Kidney (tissue), 14 donors: ENCODE results near the gene KRT78. TPM values are rescaled to one million over a fixed set of nuclear protein-coding genes. Genes with fewer than 3 reads are reported as not detected.
A peak's percentile ranks its signal among the peaks of the same experiment; 100 is the strongest.

ENCODE experiments used
- DNase-seq, 5 donors: peaks; one replicate each; pipeline ENCODE4 v3.0.0-alpha.2; 2013 to 2020
- FAIRE-seq: peaks from 2 replicates; lab custom pipeline; 2012; peaks lifted over from hg19 to GRCh38; lab: Jason Lieb, UNC
- H3K27ac ChIP-seq, 2 donors: one replicate each; pipeline ENCODE4 v1.7.0; 2013; ENCODE audit warnings: low read depth in 2 of 2, low read length in 2 of 2, inconsistent platforms in 1 of 2
- H3K27me3 ChIP-seq: one replicate; pipeline ENCODE4 v1.7.1; 2013; ENCODE audit warnings: low read length, inconsistent platforms; ENCODE audit not compliant: control insufficient read depth, insufficient read depth
- H3K36me3 ChIP-seq, 3 donors: one replicate each; pipeline versions ENCODE4 v1.7.0 to v1.7.1; 2013; ENCODE audit warnings: low read length in 3 of 3, control low read depth in 1 of 3, inconsistent platforms in 1 of 3; ENCODE audit not compliant: insufficient read depth in 3 of 3, control insufficient read depth in 2 of 3
- H3K4me1 ChIP-seq, 3 donors: one replicate each; pipeline versions ENCODE4 v1.7.0 to v1.7.1; 2013; ENCODE audit warnings: low read length in 3 of 3, inconsistent platforms in 1 of 3, low read depth in 1 of 3; ENCODE audit not compliant: control insufficient read depth in 2 of 3, insufficient read depth in 2 of 3
- H3K4me3 ChIP-seq, 3 donors: one replicate each; pipeline versions ENCODE4 v1.7.0 to v1.8.1; 2013; ENCODE audit warnings: low read length in 3 of 3, control low read depth in 1 of 3, inconsistent platforms in 1 of 3
- H3K9ac ChIP-seq, 3 donors: one replicate each; pipeline versions ENCODE4 v1.7.0 to v1.7.1; 2013; ENCODE audit warnings: low read length in 3 of 3, control low read depth in 1 of 3, inconsistent platforms in 1 of 3
- H3K9me3 ChIP-seq, 3 donors: one replicate each; pipeline versions ENCODE4 v1.7.0 to v1.7.1; 2013; ENCODE audit warnings: low read length in 3 of 3, control low read depth in 1 of 3, inconsistent platforms in 1 of 3; ENCODE audit not compliant: control insufficient read depth in 2 of 3, insufficient read depth in 1 of 3
- intact Hi-C: fragments of 100-400 bp; cut with DNase I; formaldehyde crosslinking; loops from one replicate; pipeline ENCODE4 v1.11.1; 2022
- polyA plus RNA-seq: library from polyadenylated mRNA; stranded (reverse); fragments of 350-450 nt; fragmentation: Illumina TruSeq; extraction: RNeasy Lipid Tissue Mini Kit (QIAGEN cat#74804); gene quantifications from one replicate; pipeline ENCODE4 v1.2.3, GENCODE V29; 2014; ENCODE audit warnings: low read depth, low replicate concordance; ENCODE audit not compliant: insufficient read depth
- total RNA-seq: library from RNA; stranded (reverse); fragmentation: NEBNext Ultra II Directional; extraction: Animal tissue kit (Norgen Biotek cat#: 25700); gene quantifications from one replicate; pipeline ENCODE4 v1.2.1, GENCODE V29; 2021
- TF ChIP-seq, protein P1 (sequence below): IDR thresholded peaks from 3 replicates; pipeline ENCODE4 v1.5.1; 2012; ENCODE audit warnings: mild to moderate bottlenecking, moderate library complexity, borderline replicate concordance; ENCODE audit not compliant: insufficient read depth; ENCODE audit errors: extremely low read depth
- donor health status: control.
- donor health status: control.
- donor health status: control.
- donor health status: control.
- donor health status: control.
- donor health status: DM: yes; HTN: yes; CAD: no.
- donor health status: Normal renal cell carcinoma (clear cell type).

KRT78 gene
- total and polyA plus RNA-seq, 2 donors from 2014 or later, result not detected

DNA sequence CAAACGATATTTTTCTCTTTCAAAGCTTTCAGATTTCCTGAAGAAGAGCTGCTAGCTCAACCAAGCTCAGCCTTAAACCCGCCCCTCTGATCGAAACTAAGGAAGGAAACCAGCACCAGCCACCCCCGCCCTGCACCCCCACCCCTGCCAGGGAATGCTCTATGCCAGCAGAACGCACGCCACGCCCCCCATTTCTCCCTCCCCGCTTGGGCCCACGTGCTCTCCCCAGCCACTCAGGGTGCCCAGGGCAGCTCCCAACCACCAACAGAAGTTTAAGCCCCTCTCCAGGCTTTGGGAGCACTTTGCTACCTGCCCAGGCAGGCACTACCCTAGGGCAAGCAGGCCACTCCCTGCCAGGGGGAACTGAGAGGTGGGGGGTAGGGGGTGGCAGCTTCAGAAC is 18.8 kb upstream of the KRT78 start:
- DNase-seq, result peak in 2 of 5 donors; percentile 29 to 84
- intact Hi-C loops, result no loop called here

DNA sequence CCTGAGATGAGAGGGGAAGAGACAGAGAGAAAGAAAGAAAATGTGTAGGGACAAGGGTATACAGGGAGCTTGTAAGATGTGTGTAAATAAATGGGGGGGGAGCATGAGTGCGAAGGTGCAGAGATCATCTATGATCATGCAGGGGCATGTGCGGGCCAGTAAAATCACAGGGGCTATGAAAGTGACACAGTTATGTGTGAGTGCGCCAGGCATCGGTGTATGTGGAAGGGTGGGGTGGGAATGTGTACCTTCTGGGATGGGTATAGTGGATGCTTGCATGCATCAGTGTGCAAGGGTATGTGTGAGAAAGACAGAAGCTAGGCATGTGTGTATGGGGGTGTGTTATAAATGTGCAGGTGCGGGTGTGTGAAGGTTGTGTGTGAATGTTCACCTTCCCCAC is 18.4 kb upstream of the KRT78 start:
- no peak for FAIRE-seq

More for the DNA sequence above, 18.8 kb upstream of the KRT78 start:
- Histone ChIP-seq H3K9ac (no peak overlapping the region), H3K36me3 (no peaks in the 10 kb centered on the region), H3K4me3 (no peak overlapping the region), H3K27me3 (no peaks in the 10 kb centered on the region), H3K27ac (no peak overlapping the region), H3K4me1 (peaks cover 0 to 7% (median 0%) of the 10 kb centered on the region in 3 donors), H3K9me3 (no peaks in the 10 kb centered on the region)
- TF ChIP-seq, protein P1, sequence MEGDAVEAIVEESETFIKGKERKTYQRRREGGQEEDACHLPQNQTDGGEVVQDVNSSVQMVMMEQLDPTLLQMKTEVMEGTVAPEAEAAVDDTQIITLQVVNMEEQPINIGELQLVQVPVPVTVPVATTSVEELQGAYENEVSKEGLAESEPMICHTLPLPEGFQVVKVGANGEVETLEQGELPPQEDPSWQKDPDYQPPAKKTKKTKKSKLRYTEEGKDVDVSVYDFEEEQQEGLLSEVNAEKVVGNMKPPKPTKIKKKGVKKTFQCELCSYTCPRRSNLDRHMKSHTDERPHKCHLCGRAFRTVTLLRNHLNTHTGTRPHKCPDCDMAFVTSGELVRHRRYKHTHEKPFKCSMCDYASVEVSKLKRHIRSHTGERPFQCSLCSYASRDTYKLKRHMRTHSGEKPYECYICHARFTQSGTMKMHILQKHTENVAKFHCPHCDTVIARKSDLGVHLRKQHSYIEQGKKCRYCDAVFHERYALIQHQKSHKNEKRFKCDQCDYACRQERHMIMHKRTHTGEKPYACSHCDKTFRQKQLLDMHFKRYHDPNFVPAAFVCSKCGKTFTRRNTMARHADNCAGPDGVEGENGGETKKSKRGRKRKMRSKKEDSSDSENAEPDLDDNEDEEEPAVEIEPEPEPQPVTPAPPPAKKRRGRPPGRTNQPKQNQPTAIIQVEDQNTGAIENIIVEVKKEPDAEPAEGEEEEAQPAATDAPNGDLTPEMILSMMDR, result no peak
- FAIRE-seq, result no peak

DNA sequence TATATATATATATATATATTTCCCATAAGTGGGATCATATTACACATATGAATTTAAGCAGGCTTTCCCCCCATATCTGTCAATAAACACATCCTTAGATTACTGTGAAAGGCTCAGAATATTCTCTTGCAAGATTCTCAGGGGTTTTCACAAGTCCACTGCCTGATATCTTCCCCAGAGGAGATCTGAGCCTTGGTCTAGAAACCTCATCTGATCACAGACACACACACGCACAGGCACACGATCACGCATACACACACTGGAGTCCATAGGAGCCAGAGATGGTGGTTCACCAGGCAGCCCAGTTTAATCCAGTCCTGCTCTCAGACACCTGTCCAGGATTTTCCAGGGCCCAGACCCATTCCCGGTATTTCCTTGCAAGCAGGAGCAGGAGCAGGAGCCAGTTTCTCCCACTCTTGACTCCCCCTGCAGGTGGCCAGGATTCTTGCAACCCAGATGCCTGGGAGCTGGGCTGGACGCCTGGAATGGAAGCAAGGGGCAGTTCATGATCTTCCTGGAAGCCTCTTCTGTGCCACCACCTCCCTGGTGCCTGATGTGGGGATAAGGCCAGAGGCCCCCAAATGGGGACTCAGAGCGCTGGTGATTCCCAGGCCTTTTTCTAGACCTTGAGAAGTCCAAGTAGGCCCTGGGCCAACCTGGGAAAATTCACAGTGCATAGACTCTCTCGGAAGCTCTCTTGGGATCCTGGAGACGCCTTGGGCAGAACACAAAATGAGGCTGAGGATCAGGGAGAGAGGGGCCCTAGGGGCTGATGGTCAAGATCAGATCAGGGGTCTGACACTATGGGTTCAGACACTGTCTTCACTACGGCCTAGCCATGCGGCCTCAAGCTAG is 16.5 kb upstream of the KRT78 start:
- DNase-seq (peak; percentile 79 to 86 (median 83)), FAIRE-seq (no peak)
- Histone ChIP-seq H3K36me3 (no peaks in the 10 kb centered on the region), H3K27ac (no peak overlapping the region), H3K9me3 (no peaks in the 10 kb centered on the region), H3K27me3 (no peaks in the 10 kb centered on the region), H3K9ac (no peak overlapping the region), H3K4me1 (no peaks in the 10 kb centered on the region), H3K4me3 (no peak overlapping the region)
- intact Hi-C loops, result no loop called here
- TF ChIP-seq, protein P1, result peak; percentile 77

More for the DNA sequence above, 18.4 kb upstream of the KRT78 start:
- Histone ChIP-seq H3K27ac (no peak overlapping the region), H3K4me1 (peaks cover 0 to 7% (median 0%) of the 10 kb centered on the region in 3 donors), H3K36me3 (no peaks in the 10 kb centered on the region), H3K27me3 (no peaks in the 10 kb centered on the region), H3K9ac (no peak overlapping the region), H3K9me3 (no peaks in the 10 kb centered on the region), H3K4me3 (no peak overlapping the region)
- DNase-seq, result peak in 1 of 5 donors; percentile 34
- TF ChIP-seq, protein P1, result no peak
- intact Hi-C loops, result no loop called here
